ENCODE results near the gene WDR37.
"Not testable (repeated sequence)": the region's sequence is repeated elsewhere in the genome, so short reads cannot be mapped to it uniquely, and the experiment has no call there.

WDR37 gene

GRCh38 chr10:1100143-1100542, 44.0 kb downstream of the WDR37 start:
- DNase-seq (ENCODE audit: low read depth, low spot score), result no peak
- H3K4me3 ChIP-seq (ENCODE audit: low read length), result no peak overlapping the region

- H3K4me3 ChIP-seq (ENCODE audit: low read length), result no peak overlapping the region
- DNase-seq (ENCODE audit: low read depth, low spot score), result no peak
Observed at GRCh38 chr10:1100691-1101368, 44.6 kb downstream of the WDR37 start.

GRCh38 chr10:1101946-1102345, 45.8 kb downstream of the WDR37 start:
- DNase-seq (ENCODE audit: low read depth, low spot score), result no peak

GRCh38 chr10:1102416-1102815, 46.2 kb downstream of the WDR37 start:
- no peak overlapping the region for H3K4me3 ChIP-seq (ENCODE audit: low read length)
- no peak for DNase-seq (ENCODE audit: low read depth, low spot score)

More at GRCh38 chr10:1101946-1102345, 45.8 kb downstream of the WDR37 start:
- H3K4me3 ChIP-seq (ENCODE audit: low read length), result no peak overlapping the region

GRCh38 chr10:1102831-1103230, 46.6 kb downstream of the WDR37 start:
- no peak for DNase-seq (ENCODE audit: low read depth, low spot score)
- no peak overlapping the region for H3K4me3 ChIP-seq (ENCODE audit: low read length)

- no peak for DNase-seq (ENCODE audit: low read depth, low spot score)
- no peak overlapping the region for H3K4me3 ChIP-seq (ENCODE audit: low read length)
Observed at GRCh38 chr10:1103551-1103950, 47.4 kb downstream of the WDR37 start.

GRCh38 chr10:1104971-1105370, 48.8 kb downstream of the WDR37 start:
- DNase-seq (ENCODE audit: low read depth, low spot score), result no peak
- no peak overlapping the region for H3K4me3 ChIP-seq (ENCODE audit: low read length)

- H3K4me3 ChIP-seq (ENCODE audit: low read length), result no peak overlapping the region
- no peak for DNase-seq (ENCODE audit: low read depth, low spot score)
Observed at GRCh38 chr10:1107004-1107403, 50.8 kb downstream of the WDR37 start.

- no peak for DNase-seq (ENCODE audit: low read depth, low spot score)
- H3K4me3 ChIP-seq (ENCODE audit: low read length), result no peak overlapping the region
Observed at GRCh38 chr10:1107679-1108078, 51.5 kb downstream of the WDR37 start.

GRCh38 chr10:1109795-1110673, 53.8 kb downstream of the WDR37 start:
- DNase-seq (ENCODE audit: low read depth, low spot score), result peak; percentile 80
- no peak overlapping the region for H3K4me3 ChIP-seq (ENCODE audit: low read length)

GRCh38 chr10:1110674-1111119, 54.5 kb downstream of the WDR37 start:
- H3K4me3 ChIP-seq (ENCODE audit: low read length), result no peak overlapping the region

GRCh38 chr10:1114315-1114714, 58.1 kb downstream of the WDR37 start:
- DNase-seq (ENCODE audit: low read depth, low spot score), result peak; percentile 100
- H3K4me3 ChIP-seq (ENCODE audit: low read length), result no peak overlapping the region; the same call in 1 of the 2 replicates

More at GRCh38 chr10:1110674-1111119, 54.5 kb downstream of the WDR37 start:
- DNase-seq (ENCODE audit: low read depth, low spot score), result no peak

GRCh38 chr10:1114719-1115606, 58.8 kb downstream of the WDR37 start:
- peak overlapping the region; percentile 25 for H3K4me3 ChIP-seq (ENCODE audit: low read length)
- no peak for DNase-seq (ENCODE audit: low read depth, low spot score)

- no peak overlapping the region for H3K4me3 ChIP-seq (ENCODE audit: low read length)
- no peak for DNase-seq (ENCODE audit: low read depth, low spot score)
Observed at GRCh38 chr10:1115607-1115955, 59.4 kb downstream of the WDR37 start.

- DNase-seq (ENCODE audit: low read depth, low spot score), result no peak
Observed at GRCh38 chr10:1116051-1116450, 59.9 kb downstream of the WDR37 start.

GRCh38 chr10:1116696-1117280, 60.6 kb downstream of the WDR37 start:
- no peak overlapping the region for H3K4me3 ChIP-seq (ENCODE audit: low read length)
- DNase-seq (ENCODE audit: low read depth, low spot score), result no peak

More at GRCh38 chr10:1116051-1116450, 59.9 kb downstream of the WDR37 start:
- no peak overlapping the region for H3K4me3 ChIP-seq (ENCODE audit: low read length)

GRCh38 chr10:1117651-1118050, 61.5 kb downstream of the WDR37 start:
- peak; percentile 84 for DNase-seq (ENCODE audit: low read depth, low spot score)
- H3K4me3 ChIP-seq (ENCODE audit: low read length), result no peak overlapping the region

GRCh38 chr10:1118318-1118717, 62.1 kb downstream of the WDR37 start:
- DNase-seq (ENCODE audit: low read depth, low spot score), result peak; percentile 85
- H3K4me3 ChIP-seq (ENCODE audit: low read length), result not testable (repeated sequence)

- no peak overlapping the region for H3K4me3 ChIP-seq (ENCODE audit: low read length)
- no peak for DNase-seq (ENCODE audit: low read depth, low spot score)
Observed at GRCh38 chr10:1119027-1119426, 62.8 kb downstream of the WDR37 start.

All from Jurkat, Clone E6-1 (cell line).